MM.1S (cell line): ENCODE results near the gene ARHGEF38.

Source experiments
- DNase-seq: peaks from one replicate; pipeline ENCODE4 v3.0.0-alpha.2; 2015
- H2AFZ ChIP-seq: fragments of 300-600 bp; sonication (generic); 2 replicates; pipeline ENCODE4 v1.6.0; 2016; ENCODE audit warnings: antibody characterized with exemption, low read length
- H3F3A ChIP-seq: fragments of 300-600 bp; sonication (generic); 2 replicates; pipeline ENCODE4 v1.6.1; 2016; ENCODE audit warnings: mild to moderate bottlenecking, antibody characterized with exemption, low read length, moderate library complexity, mixed read lengths; ENCODE audit not compliant: insufficient read depth
- H3K27ac ChIP-seq: fragments of 300-600 bp; sonication (generic); 2 replicates; pipeline ENCODE4 v1.5.1; 2016; ENCODE audit warnings: mild to moderate bottlenecking, low read length
- H3K27me3 ChIP-seq: fragments of 300-600 bp; sonication (generic); replicated peaks from 2 replicates; pipeline ENCODE4 v1.6.0; 2016; ENCODE audit warnings: low read length; ENCODE audit not compliant: insufficient read depth
- H3K36me3 ChIP-seq: fragments of 300-600 bp; sonication (generic); replicated peaks from 2 replicates; pipeline ENCODE4 v1.6.1; 2016; ENCODE audit warnings: mild to moderate bottlenecking, low read length, mixed read lengths; ENCODE audit not compliant: insufficient read depth
- H3K4me1 ChIP-seq: fragments of 300-600 bp; sonication (generic); 2 replicates; pipeline ENCODE4 v1.6.1; 2016; ENCODE audit warnings: low read length, mixed read lengths
- H3K4me2 ChIP-seq: fragments of 300-600 bp; sonication (generic); 2 replicates; pipeline ENCODE4 v1.6.0; 2016; ENCODE audit warnings: low read depth, low read length
- H3K4me3 ChIP-seq: fragments of 300-600 bp; sonication (generic); 2 replicates; pipeline ENCODE4 v1.5.1; 2016; ENCODE audit warnings: low read length, mixed read lengths
- H3K79me2 ChIP-seq: fragments of 300-600 bp; sonication (generic); 2 replicates; pipeline ENCODE4 v1.6.1; 2016; ENCODE audit warnings: mixed run types, low read length, mixed read lengths
- H3K9ac ChIP-seq: fragments of 300-600 bp; sonication (generic); 2 replicates; pipeline ENCODE4 v1.6.1; 2016; ENCODE audit warnings: low read length, mixed read lengths
- H3K9me2 ChIP-seq: fragments of 300-600 bp; sonication (generic); replicated peaks from 2 replicates; pipeline ENCODE4 v1.6.1; 2016; ENCODE audit warnings: mild to moderate bottlenecking, low read length, mixed read lengths; ENCODE audit not compliant: insufficient read depth
- H3K9me3 ChIP-seq: fragments of 300-600 bp; sonication (generic); replicated peaks from 2 replicates; pipeline ENCODE4 v1.6.1; 2016; ENCODE audit warnings: mild to moderate bottlenecking, low read length, mixed read lengths; ENCODE audit not compliant: insufficient read depth
- H4K20me1 ChIP-seq: fragments of 300-600 bp; sonication (generic); 2 replicates; pipeline ENCODE4 v1.6.1; 2016; ENCODE audit warnings: mild to moderate bottlenecking, low read length, moderate library complexity, mixed read lengths; ENCODE audit not compliant: insufficient read depth
- EZH2 ChIP-seq: fragments of 300-600 bp; sonication (generic); optimal IDR thresholded peaks from 2 replicates; pipeline ENCODE3; 2017; ENCODE audit warnings: low read depth, mild to moderate bottlenecking, antibody characterized with exemption, low read length, mixed read lengths
- EZH2phosphoT487 ChIP-seq: fragments of 300-600 bp; sonication (generic); IDR thresholded peaks from 2 replicates; pipeline ENCODE4 v1.6.1; 2018; ENCODE audit warnings: antibody characterized with exemption, low read length
- TF ChIP-seq, protein P1 (sequence below): fragments of 300-600 bp; sonication (generic); IDR thresholded peaks from 2 replicates; pipeline ENCODE4 v1.5.1; 2016; ENCODE audit warnings: antibody characterized with exemption, low read length, mixed read lengths

ARHGEF38 gene

DNA sequence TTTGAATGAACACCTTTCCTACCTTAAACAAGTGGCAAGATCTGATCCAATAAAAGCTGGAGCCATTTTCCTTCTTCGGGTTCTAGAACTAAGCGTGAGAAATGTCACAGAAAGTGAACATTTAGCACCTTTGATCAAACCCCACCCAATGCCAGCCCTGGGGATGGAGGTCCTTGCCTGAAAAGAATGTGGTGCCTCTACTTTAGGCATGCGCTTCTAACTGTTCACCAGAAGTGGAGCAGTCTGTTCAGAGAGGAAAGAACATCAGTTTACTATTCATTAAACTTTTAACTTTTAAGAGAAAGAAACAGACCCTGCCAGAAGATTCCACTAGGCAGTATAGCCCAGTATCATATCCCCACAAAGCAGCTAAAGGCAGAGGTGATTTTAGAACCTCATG is 80.2 kb downstream of the ARHGEF38 start:
- no peaks in the 10 kb centered on the region for H3K9me3 ChIP-seq
- peak; percentile 30 for DNase-seq
- no peak overlapping the region for H3K4me3 ChIP-seq
- H3K9me2 ChIP-seq: no peaks in the 10 kb centered on the region
- H3K4me2 ChIP-seq: peak overlapping the region; percentile 75
- H3K79me2 ChIP-seq: no peaks in the 10 kb centered on the region
- H2AFZ ChIP-seq: peak overlapping the region; percentile 35
- peak overlapping the region; percentile 6; the same call in 1 of the 2 replicates for H3K9ac ChIP-seq
- TF ChIP-seq EZH2 (no peak), EZH2phosphoT487 (no peak)
- TF ChIP-seq, protein P1, sequence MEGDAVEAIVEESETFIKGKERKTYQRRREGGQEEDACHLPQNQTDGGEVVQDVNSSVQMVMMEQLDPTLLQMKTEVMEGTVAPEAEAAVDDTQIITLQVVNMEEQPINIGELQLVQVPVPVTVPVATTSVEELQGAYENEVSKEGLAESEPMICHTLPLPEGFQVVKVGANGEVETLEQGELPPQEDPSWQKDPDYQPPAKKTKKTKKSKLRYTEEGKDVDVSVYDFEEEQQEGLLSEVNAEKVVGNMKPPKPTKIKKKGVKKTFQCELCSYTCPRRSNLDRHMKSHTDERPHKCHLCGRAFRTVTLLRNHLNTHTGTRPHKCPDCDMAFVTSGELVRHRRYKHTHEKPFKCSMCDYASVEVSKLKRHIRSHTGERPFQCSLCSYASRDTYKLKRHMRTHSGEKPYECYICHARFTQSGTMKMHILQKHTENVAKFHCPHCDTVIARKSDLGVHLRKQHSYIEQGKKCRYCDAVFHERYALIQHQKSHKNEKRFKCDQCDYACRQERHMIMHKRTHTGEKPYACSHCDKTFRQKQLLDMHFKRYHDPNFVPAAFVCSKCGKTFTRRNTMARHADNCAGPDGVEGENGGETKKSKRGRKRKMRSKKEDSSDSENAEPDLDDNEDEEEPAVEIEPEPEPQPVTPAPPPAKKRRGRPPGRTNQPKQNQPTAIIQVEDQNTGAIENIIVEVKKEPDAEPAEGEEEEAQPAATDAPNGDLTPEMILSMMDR: peak; percentile 36
- H3K36me3 ChIP-seq: no peaks in the 10 kb centered on the region
- peak overlapping the region; percentile 87 for H3K27ac ChIP-seq
- no peaks in the 10 kb centered on the region for H4K20me1 ChIP-seq
- H3K27me3 ChIP-seq: no peaks in the 10 kb centered on the region
- peaks cover 46% of the 10 kb centered on the region for H3F3A ChIP-seq
- H3K4me1 ChIP-seq: peaks cover 63% of the 10 kb centered on the region

DNA sequence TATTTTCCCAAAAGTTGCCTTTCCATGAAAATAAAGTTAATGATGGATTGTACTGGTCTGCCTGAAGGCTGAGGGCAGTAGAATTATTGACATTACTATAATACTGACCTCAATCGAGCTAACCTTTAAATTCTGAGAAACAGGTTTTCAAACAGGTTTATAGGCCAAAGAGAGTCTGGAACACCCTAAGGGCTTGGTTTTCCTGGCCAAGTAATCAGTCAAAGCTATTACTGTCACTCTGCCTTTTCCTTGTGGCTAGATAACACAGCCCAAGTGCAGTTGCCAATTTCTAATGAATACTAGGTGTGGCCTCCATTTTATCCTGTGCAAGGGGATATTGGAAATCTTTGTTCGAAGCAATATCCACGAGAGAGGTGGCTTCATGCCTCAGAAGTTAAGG is 80.8 kb downstream of the ARHGEF38 start:
- no peak for DNase-seq
- Histone ChIP-seq H4K20me1 (no peaks in the 10 kb centered on the region), H3K4me2 (peak overlapping the region; percentile 75)

DNA sequence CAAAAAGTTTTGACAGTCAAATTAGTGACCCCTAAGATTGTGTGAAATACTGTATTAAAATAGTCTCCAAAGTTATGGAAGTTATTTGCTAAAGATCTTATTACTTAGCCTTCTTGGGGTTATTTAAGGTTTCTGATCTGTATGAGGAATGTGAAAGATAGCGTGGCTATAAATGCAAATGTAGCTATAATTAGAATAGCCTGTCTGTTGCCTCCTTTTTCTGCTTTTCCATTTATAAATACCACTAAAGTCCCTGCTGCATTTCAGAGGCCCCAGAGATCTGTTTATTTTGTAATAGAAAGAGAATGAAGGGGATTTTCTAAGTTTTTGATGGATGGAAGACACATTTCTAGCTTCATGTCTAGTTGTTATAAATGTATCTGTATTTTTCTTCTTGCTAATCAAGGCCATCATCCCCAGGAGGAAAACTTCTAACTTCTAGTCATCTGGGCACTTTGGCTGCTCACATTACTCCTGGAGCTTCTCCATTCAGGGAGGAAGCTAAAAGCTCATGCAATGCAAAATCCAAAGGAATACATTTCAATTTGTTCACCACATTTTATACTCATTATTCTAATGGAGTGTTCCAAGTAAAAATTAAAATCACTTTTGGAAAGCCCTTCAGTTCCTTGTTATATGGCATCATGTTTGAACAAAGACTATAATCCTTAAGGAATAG is 82.1 kb downstream of the ARHGEF38 start:
- TF ChIP-seq, protein P1: no peak
- TF ChIP-seq EZH2: no peak
- no peak for TF ChIP-seq EZH2phosphoT487
- H3F3A ChIP-seq: peaks cover 59% of the 10 kb centered on the region
- H4K20me1 ChIP-seq: no peaks in the 10 kb centered on the region
- no peak overlapping the region for H2AFZ ChIP-seq
- H3K27me3 ChIP-seq: no peaks in the 10 kb centered on the region
- H3K4me1 ChIP-seq: peaks cover 82% of the 10 kb centered on the region
- H3K27ac ChIP-seq: peak overlapping the region; percentile 87
- peak overlapping the region; percentile 30 for H3K4me3 ChIP-seq
- DNase-seq: peak; percentile 68
- peak overlapping the region; percentile 61 for H3K4me2 ChIP-seq
- H3K9ac ChIP-seq: peak overlapping the region; percentile 44
- H3K9me2 ChIP-seq: no peaks in the 10 kb centered on the region
- no peaks in the 10 kb centered on the region for H3K36me3 ChIP-seq
- H3K79me2 ChIP-seq: no peaks in the 10 kb centered on the region
- no peaks in the 10 kb centered on the region for H3K9me3 ChIP-seq

More for the DNA sequence above, 80.8 kb downstream of the ARHGEF38 start:
- Histone ChIP-seq H3K27me3 (no peaks in the 10 kb centered on the region), H3K9ac (no peak overlapping the region), H3K4me3 (no peak overlapping the region), H3F3A (peaks cover 53% of the 10 kb centered on the region), H2AFZ (peak overlapping the region; percentile 35; the same call in 1 of the 2 replicates), H3K9me3 (no peaks in the 10 kb centered on the region), H3K36me3 (no peaks in the 10 kb centered on the region), H3K9me2 (no peaks in the 10 kb centered on the region), H3K79me2 (no peaks in the 10 kb centered on the region), H3K27ac (peak overlapping the region; percentile 87; the same call in 1 of the 2 replicates), H3K4me1 (peaks cover 69% of the 10 kb centered on the region)
- TF ChIP-seq, protein P1: no peak
- TF ChIP-seq EZH2 (no peak), EZH2phosphoT487 (no peak)
